IMR-90 (cell line): ENCODE results near the gene HAUS7. TPM values are rescaled to one million over a fixed set of nuclear protein-coding genes. Genes with fewer than 3 reads are reported as not detected.

Experiments used
- ATAC-seq: fragments of 200-7000 bp; cut with Tn5 transposase; 2 replicates; pipeline ENCODE4 v1.9.1; 2020; ENCODE audit warnings: low read depth, mild to moderate bottlenecking, moderate library complexity
- BruUV-seq: library from RNA; stranded (reverse); fragments of 400-500 nt; replicated peaks from 2 replicates; lab custom pipeline; 2021; lab: Mats Ljungman, UMichigan
- CTCF ChIA-PET: fragments of 300-600 bp; formaldehyde crosslinking; extraction: SDS; loops from one replicate; lab custom pipeline; 2021; ENCODE audit warnings: antibody characterized with exemption; lab: Yijun Ruan, JAX
- POLR2A ChIA-PET: fragments of 300-600 bp; sonication (Branson Sonifier 250); formaldehyde crosslinking; loops from one replicate; lab custom pipeline; 2022; ENCODE audit warnings: antibody characterized with exemption; ENCODE audit not compliant: unreplicated experiment; lab: Charles Lee
- DNase-seq: peaks from one replicate; pipeline ENCODE4 v3.0.0; 2013
- H2AFZ ChIP-seq: replicated peaks from 2 replicates; pipeline ENCODE3; 2013; ENCODE audit warnings: low read length, mild to moderate bottlenecking; ENCODE audit not compliant: poor library complexity
- H2AK5ac ChIP-seq: 2 replicates; pipeline ENCODE4 v1.6.1; 2013; ENCODE audit warnings: low read depth, low read length, inconsistent platforms
- H2AK9ac ChIP-seq: replicated peaks from 2 replicates; pipeline ENCODE3; 2013; ENCODE audit warnings: mild to moderate bottlenecking, low read depth, low read length, moderate library complexity; ENCODE audit not compliant: poor library complexity
- H2BK120ac ChIP-seq: 2 replicates; pipeline ENCODE4 v1.6.1; 2013; ENCODE audit warnings: low read depth, low read length, inconsistent platforms
- H2BK15ac ChIP-seq: 3 replicates; pipeline ENCODE4 v1.6.1; 2013; ENCODE audit warnings: low read depth, low read length, inconsistent platforms
- H2BK20ac ChIP-seq: 2 replicates; pipeline ENCODE4 v1.6.1; 2013; ENCODE audit warnings: low read depth, mild to moderate bottlenecking, inconsistent platforms, low read length, moderate library complexity
- H2BK5ac ChIP-seq: 2 replicates; pipeline ENCODE4 v1.6.1; 2013; ENCODE audit warnings: mild to moderate bottlenecking, low read depth, low read length, inconsistent platforms; ENCODE audit not compliant: poor library complexity, severe bottlenecking
- H3K14ac ChIP-seq: replicated peaks from 2 replicates; pipeline ENCODE4 v1.6.1; 2013; ENCODE audit warnings: low read depth, low read length, inconsistent platforms
- H3K18ac ChIP-seq: 2 replicates; pipeline ENCODE4 v1.6.1; 2013; ENCODE audit warnings: low read depth, low read length, control low read depth
- H3K23ac ChIP-seq: 2 replicates; pipeline ENCODE4 v1.6.1; 2013; ENCODE audit warnings: low read depth, low read length, inconsistent platforms
- H3K27ac ChIP-seq: 2 replicates; pipeline ENCODE4 v1.5.1; 2013; ENCODE audit warnings: mild to moderate bottlenecking, control low read depth, low read length; ENCODE audit not compliant: insufficient read depth
- H3K27me3 ChIP-seq: 2 replicates; pipeline ENCODE4 v1.6.1; 2013; ENCODE audit warnings: low read length; ENCODE audit not compliant: control insufficient read depth, insufficient read depth
- H3K36me3 ChIP-seq: 2 replicates; pipeline ENCODE4 v1.6.1; 2013; ENCODE audit warnings: low read length, mixed read lengths; ENCODE audit not compliant: control insufficient read depth, insufficient read depth
- H3K4ac ChIP-seq: 2 replicates; pipeline ENCODE4 v1.6.1; 2013; ENCODE audit warnings: low read depth, low read length, inconsistent platforms
- H3K4me1 ChIP-seq: 2 replicates; pipeline ENCODE4 v1.6.1; 2013; ENCODE audit warnings: low read length, mixed read lengths; ENCODE audit not compliant: control insufficient read depth, insufficient read depth
- H3K4me2 ChIP-seq: 2 replicates; pipeline ENCODE4 v1.6.1; 2013; ENCODE audit warnings: low read depth, mild to moderate bottlenecking, control low read depth, low read length, moderate library complexity
- H3K4me3 ChIP-seq: 2 replicates; pipeline ENCODE4 v1.5.1; 2013; ENCODE audit warnings: low read depth, mild to moderate bottlenecking, control low read depth, low read length, moderate library complexity; ENCODE audit not compliant: insufficient read depth
- H3K56ac ChIP-seq: 2 replicates; pipeline ENCODE4 v1.6.1; 2013; ENCODE audit warnings: low read length, inconsistent platforms; ENCODE audit not compliant: insufficient read depth; ENCODE audit errors: extremely low read depth
- H3K79me1 ChIP-seq, 2 experiments: 2 replicates each; pipeline ENCODE4 v1.6.1; 2013; ENCODE audit warnings: low read length in 2 of 2, inconsistent platforms in 1 of 2, low read depth in 1 of 2
- H3K9ac ChIP-seq: 2 replicates; pipeline ENCODE4 v1.6.1; 2013; ENCODE audit warnings: low read depth, low read length, control low read depth
- H3K9me1 ChIP-seq: 2 replicates; pipeline ENCODE4 v1.6.1; 2013; ENCODE audit warnings: low read length, inconsistent platforms; ENCODE audit not compliant: insufficient read depth
- H3K9me3 ChIP-seq: 2 replicates; pipeline ENCODE4 v1.6.1; 2013; ENCODE audit warnings: low read length; ENCODE audit not compliant: control insufficient read depth, insufficient read depth
- H4K20me1 ChIP-seq: 2 replicates; pipeline ENCODE4 v1.6.1; 2013; ENCODE audit warnings: low read length, inconsistent platforms; ENCODE audit not compliant: insufficient read depth
- H4K5ac ChIP-seq: 2 replicates; pipeline ENCODE4 v1.6.1; 2013; ENCODE audit warnings: mild to moderate bottlenecking, low read depth, low read length, control low read depth
- H4K8ac ChIP-seq, 2 experiments: 2 replicates each; pipeline ENCODE4 v1.6.1; 2013; ENCODE audit warnings: low read depth in 2 of 2, low read length in 2 of 2, control low read depth in 1 of 2, inconsistent platforms in 1 of 2
- H4K91ac ChIP-seq: 2 replicates; pipeline ENCODE4 v1.6.1; 2013; ENCODE audit warnings: low read depth, low read length, inconsistent platforms; ENCODE audit not compliant: insufficient read depth
- RFX5 ChIP-seq: IDR thresholded peaks from 2 replicates; pipeline ENCODE4 v1.8.0; 2012; ENCODE audit warnings: low read depth, mild to moderate bottlenecking, low read length, moderate library complexity
- SMC3 ChIP-seq: fragments of 150-350 bp; IDR thresholded peaks from 2 replicates; pipeline ENCODE4 v1.6.1; 2016; ENCODE audit warnings: low read depth, mild to moderate bottlenecking, antibody characterized with exemption, low read length, moderate library complexity
- WGBS, 2 experiments: methylation state at CpG; one replicate each; pipeline versions ENCODE4 v1.1.5 to v1.1.7; 2013; ENCODE audit warnings: missing lambda C conversion rate in 2 of 2; ENCODE audit not compliant: insufficient read length in 1 of 2; ENCODE audit errors: extremely low coverage in 2 of 2; 5-methylcytosine and 5-hydroxymethylcytosine counted together
- dilution Hi-C: fragments of 300-500 bp; cut with HindIII; formaldehyde crosslinking; loops from one replicate; pipeline ENCODE4 v1.14.3; 2018; ENCODE audit warnings: low sequenced_read_pairs; ENCODE audit not compliant: unreplicated experiment
- in situ Hi-C: fragments of 300-500 bp; cut with MboI; formaldehyde crosslinking; loops from 3 replicates; pipeline ENCODE4 v1.14.3; 2019; ENCODE audit warnings: low sequenced_read_pairs, inconsistent platforms, mixed read lengths
- intact Hi-C: fragments of 100-400 bp; cut with micrococcal nuclease; formaldehyde crosslinking; loops from 2 replicates; pipeline ENCODE4 v1.10.0; 2022
- polyA plus RNA-seq, 3 experiments: library from polyadenylated mRNA; depleted of rRNA; stranded (reverse); fragments of >200 nt; gene quantifications; 2 replicates each; pipeline ENCODE4 v1.2.3, GENCODE V29; 2012; ENCODE audit warnings: low replicate concordance in 1 of 3
- total RNA-seq: library from RNA; depleted of rRNA; stranded (reverse); fragments of >200 nt; gene quantifications from 2 replicates; pipeline ENCODE4 v1.2.3, GENCODE V29; 2012

The HAUS7 gene
- total and polyA plus RNA-seq, 2 of the 4 experiments (the other 2 are of a cell fraction): 10.8 to 25.9 TPM

- ChIA-PET CTCF (no interaction called here), POLR2A (no interaction called here)
- DNase-seq (no peak), ATAC-seq (no peak)
- no TSS peak for BruUV-seq
- H3K4me2 ChIP-seq: no peak overlapping the region
- H3K4me1 ChIP-seq: no peaks in the 10 kb centered on the region
- H3K9me1 ChIP-seq: no peaks in the 10 kb centered on the region
- intact Hi-C loops: no loop called here
- H4K5ac ChIP-seq: no peak overlapping the region
- no peak overlapping the region for H4K8ac ChIP-seq
- H3K4ac ChIP-seq: no peak overlapping the region
- no peaks in the 10 kb centered on the region for H3K79me1 ChIP-seq
- no peak overlapping the region for H3K9ac ChIP-seq
- H3K36me3 ChIP-seq: no peaks in the 10 kb centered on the region
- H3K4me3 ChIP-seq: no peak overlapping the region
- dilution Hi-C loops: no loop called here
- no peak overlapping the region for H2BK15ac ChIP-seq
- no peak overlapping the region for H2AK9ac ChIP-seq
- H4K20me1 ChIP-seq: no peaks in the 10 kb centered on the region; the same call in 1 of the 2 replicates
- no peak overlapping the region for H3K56ac ChIP-seq
- no peak overlapping the region for H2AFZ ChIP-seq
- no peak overlapping the region for H3K14ac ChIP-seq
- no peak overlapping the region for H3K23ac ChIP-seq
- H3K27ac ChIP-seq: no peak overlapping the region
- H2AK5ac ChIP-seq: no peak overlapping the region
- no peak overlapping the region for H4K91ac ChIP-seq
- in situ Hi-C loops: no loop called here
- H2BK5ac ChIP-seq: no peak overlapping the region
- no peak for TF ChIP-seq SMC3
- TF ChIP-seq RFX5: no peak
- H3K18ac ChIP-seq: no peak overlapping the region
- H2BK120ac ChIP-seq: no peak overlapping the region
- H2BK20ac ChIP-seq: no peak overlapping the region
- WGBS, 2 experiments: 83% methylated on average over 9 of the region's 17 CpGs; no CpG with 5 or more reads in 1 of the 2 experiments
- peaks cover under 1% of the 10 kb centered on the region; the same call in 1 of the 2 replicates for H3K27me3 ChIP-seq
- peaks cover 3% of the 10 kb centered on the region; the same call in 1 of the 2 replicates for H3K9me3 ChIP-seq
Observed at GRCh38 chrX:153446950-153447580, 23.3 kb downstream of the HAUS7 start.
